Measurements from ENCODE around the gene CACNA1E. TPM values are rescaled to one million over a fixed set of nuclear protein-coding genes. Genes with fewer than 3 reads are reported as not detected.

CACNA1E gene
- total RNA-seq, 1 donor from 2014 or later: not detected

GRCh38 chr1:181676269-181676668 lies 193.0 kb downstream of the CACNA1E start:
- peak; percentile 52 for TF ChIP-seq CTCF (IDR thresholded peaks at IDR 0.05)
- no peaks in the 10 kb centered on the region for H3K36me3 Mint-ChIP-seq (ENCODE audit: low read depth)
- H3K4me3 Mint-ChIP-seq (ENCODE audit: unreplicated experiment): no peak overlapping the region
- peaks cover 2% of the 10 kb centered on the region for H3K9me3 Mint-ChIP-seq (ENCODE audit: low read depth)
- no peak overlapping the region for H3K27ac Mint-ChIP-seq (ENCODE audit: unreplicated experiment)
- H3K4me1 Mint-ChIP-seq (ENCODE audit: low read depth): no peaks in the 10 kb centered on the region
- H3K27me3 Mint-ChIP-seq (ENCODE audit: low read depth): peaks cover 6% of the 10 kb centered on the region
- no peak for DNase-seq (ENCODE audit: low spot score)

GRCh38 chr1:181680332-181680731 lies 197.0 kb downstream of the CACNA1E start:
- no peak for TF ChIP-seq CTCF (IDR thresholded peaks at IDR 0.05)
- Mint-ChIP-seq H3K27ac (ENCODE audit: unreplicated experiment) (no peak overlapping the region), H3K9me3 (ENCODE audit: low read depth) (no peaks in the 10 kb centered on the region), H3K36me3 (ENCODE audit: low read depth) (no peaks in the 10 kb centered on the region), H3K27me3 (ENCODE audit: low read depth) (peaks cover 2% of the 10 kb centered on the region), H3K4me1 (ENCODE audit: low read depth) (no peaks in the 10 kb centered on the region), H3K4me3 (ENCODE audit: unreplicated experiment) (no peak overlapping the region)
- no peak for DNase-seq (ENCODE audit: low spot score)

GRCh38 chr1:181680871-181681270 lies 197.6 kb downstream of the CACNA1E start:
- Mint-ChIP-seq H3K4me3 (ENCODE audit: unreplicated experiment) (no peak overlapping the region), H3K4me1 (ENCODE audit: low read depth) (no peaks in the 10 kb centered on the region), H3K9me3 (ENCODE audit: low read depth) (no peaks in the 10 kb centered on the region), H3K27ac (ENCODE audit: unreplicated experiment) (no peak overlapping the region), H3K27me3 (ENCODE audit: low read depth) (peaks cover 2% of the 10 kb centered on the region), H3K36me3 (ENCODE audit: low read depth) (no peaks in the 10 kb centered on the region)
- DNase-seq (ENCODE audit: low spot score): no peak
- TF ChIP-seq CTCF (IDR thresholded peaks at IDR 0.05): no peak

- no peak overlapping the region for H3K4me3 Mint-ChIP-seq (ENCODE audit: unreplicated experiment)
- no peaks in the 10 kb centered on the region for H3K27me3 Mint-ChIP-seq (ENCODE audit: low read depth)
- no peaks in the 10 kb centered on the region for H3K36me3 Mint-ChIP-seq (ENCODE audit: low read depth)
- TF ChIP-seq CTCF (IDR thresholded peaks at IDR 0.05): no peak
- H3K27ac Mint-ChIP-seq (ENCODE audit: unreplicated experiment): no peak overlapping the region
- no peaks in the 10 kb centered on the region for H3K4me1 Mint-ChIP-seq (ENCODE audit: low read depth)
- no peak for DNase-seq (ENCODE audit: low spot score)
- peaks cover 5% of the 10 kb centered on the region for H3K9me3 Mint-ChIP-seq (ENCODE audit: low read depth)
Measured at GRCh38 chr1:181685211-181685610, 201.9 kb downstream of the CACNA1E start.

- H3K27me3 Mint-ChIP-seq (ENCODE audit: low read depth): no peaks in the 10 kb centered on the region
- H3K27ac Mint-ChIP-seq (ENCODE audit: unreplicated experiment): no peak overlapping the region
- H3K36me3 Mint-ChIP-seq (ENCODE audit: low read depth): no peaks in the 10 kb centered on the region
- TF ChIP-seq CTCF (IDR thresholded peaks at IDR 0.05): no peak
- H3K4me1 Mint-ChIP-seq (ENCODE audit: low read depth): no peaks in the 10 kb centered on the region
- DNase-seq (ENCODE audit: low spot score): no peak
- H3K4me3 Mint-ChIP-seq (ENCODE audit: unreplicated experiment): no peak overlapping the region
- no peaks in the 10 kb centered on the region for H3K9me3 Mint-ChIP-seq (ENCODE audit: low read depth)
Measured at GRCh38 chr1:181701891-181702290, 218.6 kb downstream of the CACNA1E start.
